Sciatic nerve (tissue), 2 donors: ENCODE measurements around the gene RTN4RL1. TPM values are rescaled to one million over a fixed set of nuclear protein-coding genes. Genes with fewer than 3 reads are reported as not detected.

Experiments
- ATAC-seq: fragments of 200-7000 bp; cut with Tn5 transposase; one replicate; pipeline ENCODE4 v1.9.1; 2020; ENCODE audit warnings: mild to moderate bottlenecking, moderate library complexity
- DNase-seq: peaks from one replicate; pipeline ENCODE4 v3.0.0-alpha.2; 2020; ENCODE audit warnings: low spot score
- intact Hi-C: fragments of 100-400 bp; cut with DNase I; formaldehyde crosslinking; loops from one replicate; pipeline ENCODE4 v1.14.2; 2022
- total RNA-seq: library from RNA; stranded (reverse); fragmentation: NEBNext Ultra II Directional; extraction: Animal tissue kit (Norgen Biotek cat#: 25700); gene quantifications from one replicate; pipeline ENCODE4 v1.2.1, GENCODE V29; 2021
- donor health status: DM: no; HTN: no; CAD: no.
- donor health status: DM: no; HTN: no; CAD: no.

The RTN4RL1 gene
- total RNA-seq, 1 donor from 2014 or later: 5.8 TPM

- DNase-seq (peak; percentile 87), ATAC-seq (peak; percentile 16)
- intact Hi-C loops: no loop called here
Measured at GRCh38 chr17:2050300-2051060, 25.3 kb upstream of the RTN4RL1 start.

- DNase-seq: peak; percentile 93
- peak; percentile 57 for ATAC-seq
- intact Hi-C loops: loop anchor here (10.0 kb wide), 1 partner anchor 135 kb away; no protein-coding TSS in a partner anchor
Measured at GRCh38 chr17:2049333-2050299, 24.5 kb upstream of the RTN4RL1 start.

GRCh38 chr17:2048805-2049204 is 23.7 kb upstream of the RTN4RL1 start:
- intact Hi-C loops: loop anchor here (10.0 kb wide), 1 partner anchor 134 kb away; no protein-coding TSS in a partner anchor
- DNase-seq: no peak
- no peak for ATAC-seq

- DNase-seq (no peak), ATAC-seq (no peak)
- intact Hi-C loops: loop anchor here (10.0 kb wide), 1 partner anchor 133 kb away; no protein-coding TSS in a partner anchor
Measured at GRCh38 chr17:2047590-2047989, 22.5 kb upstream of the RTN4RL1 start.

GRCh38 chr17:2044263-2044894 is 19.2 kb upstream of the RTN4RL1 start:
- DNase-seq (no peak), ATAC-seq (no peak)
- intact Hi-C loops: loop anchor here (10.0 kb wide), 1 partner anchor 130 kb away; no protein-coding TSS in a partner anchor

DNA sequence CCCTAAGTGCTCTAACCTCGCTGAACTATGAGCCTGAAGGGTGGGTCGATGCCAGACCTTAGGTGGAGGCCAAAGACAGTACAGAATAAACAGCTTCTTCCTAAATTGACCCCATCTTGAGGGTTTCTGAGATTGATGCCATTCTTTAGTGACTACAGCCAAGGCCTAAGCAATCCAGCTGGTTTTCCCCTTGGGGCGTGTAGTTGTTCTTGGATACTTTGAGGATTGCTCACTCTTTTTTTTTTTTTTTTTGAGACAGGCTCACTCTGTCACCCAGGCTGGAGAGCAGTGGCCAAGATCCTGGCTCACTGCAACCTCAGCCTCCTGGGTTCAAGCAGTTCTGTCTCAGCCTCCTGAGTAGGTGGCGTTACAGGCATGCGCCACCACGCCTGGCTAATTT is 18.7 kb upstream of the RTN4RL1 start:
- DNase-seq (no peak), ATAC-seq (no peak)
- intact Hi-C loops: loop anchor here (10.0 kb wide), 1 partner anchor 129 kb away; no protein-coding TSS in a partner anchor

DNA sequence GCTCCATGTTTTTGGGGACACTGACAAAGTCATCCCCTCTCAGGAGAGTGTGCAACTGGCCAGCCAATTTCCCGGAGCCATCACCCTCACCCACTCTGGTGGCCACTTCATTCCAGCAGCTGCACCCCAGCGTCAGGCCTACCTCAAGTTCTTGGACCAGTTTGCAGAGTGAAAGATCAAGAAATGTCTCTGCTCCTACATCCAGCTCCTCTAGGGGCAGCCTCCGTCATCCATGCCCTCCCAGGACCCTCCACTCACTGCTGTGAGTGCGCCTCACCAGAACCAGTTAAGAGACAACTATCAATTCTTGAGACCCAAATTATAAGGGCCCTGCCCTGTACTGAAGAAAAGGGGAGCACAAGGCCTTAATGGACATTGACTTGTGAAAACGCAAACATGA is 17.8 kb upstream of the RTN4RL1 start:
- no peak for DNase-seq
- intact Hi-C loops: loop anchor here (10.0 kb wide), 1 partner anchor 128 kb away; no protein-coding TSS in a partner anchor
- peak; percentile 1 for ATAC-seq

DNA sequence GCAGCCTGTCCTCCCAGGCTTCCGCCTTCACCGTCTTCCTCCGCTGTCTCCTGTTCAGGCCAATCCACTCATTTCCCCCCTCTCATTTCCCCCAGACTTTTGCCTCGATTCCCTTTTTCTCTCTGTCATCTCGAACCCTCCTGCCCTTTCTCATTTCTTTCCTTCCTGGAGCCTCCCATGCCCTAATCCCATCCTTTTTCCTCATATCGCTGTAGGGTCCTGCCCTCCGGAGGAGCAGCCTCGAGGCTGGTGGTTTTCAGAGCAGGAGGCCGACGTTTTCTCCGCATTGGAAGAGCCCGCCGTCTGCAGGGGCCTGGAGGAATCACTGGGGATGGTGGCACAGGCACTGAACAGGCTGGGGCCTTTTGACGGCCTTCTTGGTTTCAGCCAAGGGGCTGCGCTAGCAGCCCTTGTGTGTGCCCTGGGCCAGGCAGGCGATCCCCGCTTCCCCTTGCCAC is 17.3 kb upstream of the RTN4RL1 start:
- no peak for ATAC-seq
- no peak for DNase-seq
- intact Hi-C loops: loop anchor here (10.0 kb wide), 1 partner anchor 128 kb away; no protein-coding TSS in a partner anchor

- peak; percentile 97 for DNase-seq
- peak; percentile 95 for ATAC-seq
- intact Hi-C loops: loop anchor here (10.0 kb wide), 1 partner anchor 127 kb away; no protein-coding TSS in a partner anchor
Measured at GRCh38 chr17:2041561-2042389, 16.6 kb upstream of the RTN4RL1 start, which contains the start of gene OVCA2. OVCA2 (plus strand) TSS chr17:2042022; CDS start chr17:2042048, 26 bp downstream.

GRCh38 chr17:2040942-2041560 is 15.9 kb upstream of the RTN4RL1 start:
- intact Hi-C loops: loop anchor here (10.0 kb wide), 1 partner anchor 126 kb away; no protein-coding TSS in a partner anchor
- DNase-seq: no peak
- ATAC-seq: peak; percentile 15

DNA sequence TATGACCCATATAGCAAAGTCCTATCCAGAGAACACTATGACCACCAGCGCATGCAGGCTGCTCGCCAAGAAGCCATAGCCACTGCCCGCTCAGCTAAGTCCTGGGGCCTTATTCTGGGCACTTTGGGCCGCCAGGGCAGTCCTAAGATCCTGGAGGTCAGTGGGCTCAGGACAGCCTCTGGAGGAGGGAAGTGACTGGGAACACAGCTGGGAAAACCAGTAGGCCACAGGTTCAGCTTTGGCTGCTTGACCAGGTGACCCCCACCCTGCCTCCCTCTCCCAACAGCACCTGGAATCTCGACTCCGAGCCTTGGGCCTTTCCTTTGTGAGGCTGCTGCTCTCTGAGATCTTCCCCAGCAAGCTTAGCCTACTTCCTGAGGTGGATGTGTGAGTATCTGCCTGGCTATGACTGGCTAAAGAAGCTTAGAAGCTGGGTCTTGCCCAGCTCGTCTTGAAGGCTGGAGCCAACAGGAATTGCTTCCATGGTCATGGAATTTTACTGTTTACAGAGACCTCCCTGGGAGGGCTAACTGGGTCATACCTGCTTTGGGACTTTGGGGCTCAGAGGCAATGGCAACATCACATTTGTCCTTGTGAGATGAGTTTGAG is 15.2 kb upstream of the RTN4RL1 start:
- intact Hi-C loops: loop anchor here (10.0 kb wide), 1 partner anchor 126 kb away; no protein-coding TSS in a partner anchor
- no peak for DNase-seq
- no peak for ATAC-seq

DNA sequence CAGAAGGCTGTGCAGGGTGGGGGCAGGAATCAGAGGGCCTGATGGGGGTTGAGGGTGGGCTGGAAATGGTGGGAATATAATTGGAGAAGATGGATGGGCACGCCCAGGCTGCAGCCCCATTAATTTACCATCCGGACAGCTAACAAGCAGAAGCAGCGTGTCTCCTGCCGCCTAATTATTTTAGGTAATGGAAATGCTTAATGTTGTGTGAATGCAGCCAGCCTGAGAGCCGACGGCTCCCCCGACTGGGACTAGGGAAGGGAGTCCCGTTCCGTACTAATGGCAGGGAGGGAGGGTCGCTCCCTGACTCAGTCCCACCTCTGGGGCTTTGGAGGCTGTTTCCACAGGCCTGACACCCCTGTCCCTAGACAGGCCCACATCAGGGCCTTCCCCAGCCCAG is 12.0 kb upstream of the RTN4RL1 start:
- no peak for ATAC-seq
- no peak for DNase-seq
- intact Hi-C loops: no loop called here

DNA sequence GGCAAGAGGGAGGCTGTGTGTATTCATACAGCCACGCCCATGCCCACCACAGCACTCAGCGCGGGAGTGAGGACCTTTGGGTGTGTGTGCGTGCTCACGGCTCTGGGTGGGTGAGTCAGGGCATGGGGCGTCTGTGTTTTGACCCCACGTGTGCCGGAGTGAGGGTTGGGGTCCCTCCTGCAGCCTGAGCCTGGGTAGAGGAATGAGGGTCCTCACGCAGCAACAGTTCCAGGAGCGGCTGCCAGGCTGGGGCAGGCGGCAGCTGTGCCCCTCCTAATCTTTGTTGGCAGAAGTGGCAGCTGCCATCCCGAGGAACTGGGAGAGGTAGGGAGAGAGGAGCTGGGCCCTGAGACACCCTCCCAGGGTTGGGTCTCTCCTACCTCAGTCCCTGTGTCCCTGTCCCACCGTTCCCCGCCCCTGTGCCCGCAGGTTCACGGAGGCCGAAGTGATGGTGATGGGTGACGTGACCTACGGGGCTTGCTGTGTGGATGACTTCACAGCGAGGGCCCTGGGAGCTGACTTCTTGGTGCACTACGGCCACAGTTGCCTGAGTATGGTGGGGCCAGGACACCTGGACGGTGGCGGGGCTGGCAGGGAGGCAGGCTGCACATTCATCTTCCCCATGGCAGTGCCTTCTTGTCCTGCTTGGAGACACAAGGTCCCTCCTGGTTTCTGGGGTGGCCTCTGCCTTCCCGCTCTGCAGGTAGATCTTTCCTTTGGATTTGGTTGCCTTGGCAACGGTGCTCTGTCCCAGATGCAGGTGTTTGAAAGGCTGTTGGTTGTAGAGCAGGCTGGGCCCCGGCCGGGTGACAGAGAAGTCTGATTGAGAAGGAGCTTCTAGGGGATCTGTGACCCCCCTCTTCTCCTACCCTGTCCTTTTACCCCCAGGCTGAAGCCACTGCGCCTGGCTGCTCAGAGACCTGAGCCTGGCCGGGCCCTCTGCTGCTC is 10.7 kb upstream of the RTN4RL1 start:
- ATAC-seq: no peak
- DNase-seq: no peak
- intact Hi-C loops: no loop called here

DNA sequence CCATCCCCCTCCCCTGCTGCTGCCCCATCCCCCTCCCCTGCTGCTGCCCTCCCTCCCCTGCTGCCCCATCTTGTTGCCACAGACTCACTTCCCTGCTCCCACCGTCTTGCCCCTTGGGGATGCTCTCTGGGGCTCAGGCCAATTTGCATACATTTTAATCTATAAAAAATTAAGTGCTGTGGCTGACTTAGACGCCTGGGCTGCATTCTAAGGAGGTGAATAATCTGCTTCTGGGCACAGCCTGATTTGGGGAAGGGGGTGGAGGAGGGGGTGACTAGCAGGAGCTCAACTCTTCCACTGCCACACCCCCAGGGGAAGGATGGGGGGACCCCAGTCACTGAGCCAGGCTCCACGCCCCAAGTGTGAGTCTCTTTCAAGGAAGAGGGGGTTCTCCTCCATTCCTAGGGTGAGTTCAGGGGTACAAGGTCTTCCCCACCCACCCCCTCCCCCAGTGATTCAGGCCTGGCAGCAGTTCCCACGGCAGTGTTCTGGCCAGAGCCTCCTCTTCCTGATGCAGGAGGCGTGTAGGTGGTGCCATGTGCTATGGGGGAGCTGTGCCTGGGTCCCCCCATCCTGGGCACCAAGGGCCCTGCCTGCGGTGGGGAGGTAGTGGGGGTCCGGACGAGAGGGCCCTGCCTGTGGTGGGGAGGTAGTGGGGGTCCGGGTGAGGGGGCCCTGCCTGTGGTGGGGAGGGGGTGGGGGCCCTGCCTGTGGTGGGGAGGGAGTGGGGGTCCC is 9.8 kb upstream of the RTN4RL1 start:
- intact Hi-C loops: no loop called here
- no peak for DNase-seq
- no peak for ATAC-seq

DNA sequence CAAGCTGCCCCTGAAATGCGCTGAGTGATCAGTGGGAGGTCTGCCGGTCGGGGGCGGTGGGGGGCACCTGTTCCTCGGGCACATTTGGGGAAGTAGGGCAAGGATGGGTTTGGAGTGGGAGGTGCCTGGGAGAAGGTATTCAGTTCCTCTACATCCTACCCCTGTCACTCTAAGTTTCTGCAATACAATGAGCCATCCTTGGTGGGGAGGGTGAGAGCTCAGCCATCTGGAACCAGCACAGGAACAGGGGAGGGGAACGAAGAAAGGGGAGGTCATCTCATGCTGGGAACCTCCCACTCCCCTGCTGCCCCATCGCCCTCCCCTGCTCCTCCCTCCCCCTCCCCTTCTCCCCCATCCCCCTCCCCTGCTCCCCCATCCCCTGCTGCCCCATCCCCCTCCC is 9.0 kb upstream of the RTN4RL1 start:
- no peak for DNase-seq
- intact Hi-C loops: no loop called here

More for the DNA sequence above, 9.0 kb upstream of the RTN4RL1 start:
- no peak for ATAC-seq
